Medulla oblongata (tissue), 1 donor: Measurements from ENCODE around the gene UBE2B.

Source experiments
- DNase-seq: peaks from one replicate; pipeline ENCODE4 v3.0.0-alpha.2; 2015; ENCODE audit errors: extremely low spot score

The UBE2B gene

GRCh38 chr5:134437340-134437846, 66.0 kb downstream of the UBE2B start:
- DNase-seq = no peak

DNA sequence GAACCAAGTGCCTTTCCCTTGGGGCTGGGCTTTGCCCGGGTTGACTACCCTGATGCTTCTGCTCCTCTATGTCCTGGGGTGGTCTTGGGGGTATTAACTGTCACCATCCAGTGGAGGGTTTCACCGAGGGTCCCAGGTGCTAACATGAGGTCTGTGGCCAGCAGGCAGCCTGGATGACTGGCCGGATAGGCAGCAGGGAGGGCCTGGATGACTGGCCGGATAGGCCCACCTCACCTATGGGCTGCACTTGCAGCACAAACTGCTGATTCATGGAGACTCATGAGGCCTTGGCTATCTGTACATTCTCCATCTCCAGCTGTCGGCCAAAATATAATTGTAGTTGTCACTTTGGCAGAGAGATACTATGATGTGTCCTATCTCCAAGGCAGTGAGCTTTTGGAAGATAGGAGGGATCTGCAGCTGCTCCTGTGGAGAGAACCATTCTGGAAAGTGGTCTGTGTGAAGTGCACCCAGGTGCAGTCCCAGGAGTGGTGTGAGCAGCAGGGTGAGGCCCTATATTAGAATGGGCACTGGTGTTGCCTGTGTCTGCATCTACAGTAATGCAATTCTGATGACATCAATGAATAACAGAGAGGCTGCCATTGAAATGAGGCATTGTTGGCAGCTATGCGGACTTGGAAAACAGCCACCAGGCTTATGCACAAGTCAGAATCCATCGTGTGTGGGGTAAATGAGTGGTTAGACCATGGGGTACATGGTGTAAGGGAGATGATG, 66.6 kb downstream of the UBE2B start:
- peak; percentile 22 for DNase-seq

DNA sequence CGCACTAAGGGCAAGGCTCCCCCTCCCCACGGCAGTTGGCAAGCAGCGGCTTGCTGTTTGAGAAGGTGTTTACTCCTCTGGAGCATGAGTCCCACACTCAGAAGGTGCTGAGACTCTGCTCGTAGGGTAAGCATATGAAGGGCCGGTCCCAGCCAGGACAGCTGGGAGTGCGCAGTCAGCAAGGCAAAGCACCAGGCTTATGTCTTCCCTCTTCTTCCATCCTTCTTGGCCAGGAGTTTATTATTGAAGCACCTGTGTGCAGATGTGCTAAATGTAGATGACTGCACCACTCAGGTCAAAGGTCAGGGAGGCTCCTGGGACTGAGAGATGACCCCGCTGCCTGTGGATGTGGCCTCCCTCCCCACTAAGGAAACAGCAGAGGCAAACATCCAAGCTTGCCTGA, 67.4 kb downstream of the UBE2B start:
- no peak for DNase-seq

DNA sequence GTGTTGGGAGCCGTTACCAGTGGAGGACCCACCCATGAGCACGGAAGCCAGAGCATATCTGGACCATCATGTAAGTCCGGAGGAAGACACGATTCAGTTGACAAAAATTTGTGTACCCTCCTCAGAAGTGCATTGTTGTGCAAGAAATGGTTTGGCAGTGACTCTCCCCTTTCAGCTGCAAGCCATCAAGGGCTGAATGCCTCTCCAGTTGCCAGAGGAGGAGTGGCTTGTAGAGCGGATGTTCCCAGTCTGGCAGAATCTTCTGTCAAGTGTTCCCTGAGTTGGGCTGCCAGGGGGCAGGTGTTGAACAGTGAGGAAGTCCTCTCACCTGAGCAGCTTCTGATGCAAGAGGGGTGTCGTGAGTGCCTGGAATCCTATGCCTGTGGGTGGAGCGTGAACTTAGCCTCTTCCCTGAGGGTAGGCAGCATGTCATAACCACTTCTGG, 67.9 kb downstream of the UBE2B start:
- DNase-seq = peak; percentile 62

GRCh38 chr5:134440201-134440755, 68.9 kb downstream of the UBE2B start:
- DNase-seq = no peak
